ENCODE measurements around the gene MEGF10. TPM values are rescaled to one million over a fixed set of nuclear protein-coding genes. Genes with fewer than 3 reads are reported as not detected.

The MEGF10 gene
- total RNA-seq, 1 experiment from 2014 or later: 0.02 TPM

DNA sequence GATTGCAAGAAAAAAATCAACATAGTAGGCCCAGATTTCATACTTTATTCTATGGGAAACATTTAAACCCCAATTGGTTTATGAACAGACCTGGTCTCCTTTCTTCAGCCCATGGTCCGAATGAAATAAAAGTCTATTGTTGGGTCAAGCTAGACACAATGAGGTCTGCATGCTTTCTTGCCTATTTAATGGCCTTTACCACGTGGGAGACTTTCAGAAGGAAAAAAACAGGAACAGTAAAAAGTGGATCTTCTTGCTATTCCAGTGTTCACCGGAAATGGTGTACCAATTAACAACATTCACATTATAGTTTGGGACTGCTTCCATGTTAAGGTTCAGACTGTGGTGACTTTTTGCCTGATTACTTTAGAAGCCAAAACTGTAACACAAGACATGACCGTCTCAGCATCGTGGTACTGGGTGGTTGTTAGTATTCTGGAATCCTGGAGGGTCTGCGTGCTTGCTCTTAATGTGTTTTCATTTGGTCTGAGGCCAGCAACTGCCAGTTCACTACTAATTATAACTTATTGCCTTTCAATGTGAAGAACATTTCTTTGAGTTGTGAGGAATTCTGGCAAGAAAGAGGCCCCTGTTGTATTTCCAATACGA, 141.5 kb downstream of the MEGF10 start:
- no peak for DNase-seq (ENCODE audit: extremely low read depth, low read depth)

DNA sequence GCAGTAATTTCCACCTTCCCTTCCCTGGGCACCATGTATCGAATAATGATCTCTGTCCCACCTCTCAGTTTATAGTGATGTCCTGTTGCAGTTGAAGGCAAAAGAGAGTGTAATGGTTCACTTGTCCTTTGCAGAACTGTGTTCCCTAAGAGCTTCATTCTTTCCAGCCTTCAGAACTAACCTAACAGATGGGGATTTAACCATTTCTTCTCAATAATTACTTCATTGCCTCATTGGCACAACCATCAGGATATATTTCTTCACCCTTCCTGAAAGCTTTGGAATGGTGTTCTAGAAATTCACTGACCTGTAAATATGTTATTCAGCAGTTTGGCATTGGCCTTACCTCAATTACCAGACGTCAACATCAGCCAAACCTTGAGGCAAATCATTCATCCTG, 142.9 kb downstream of the MEGF10 start:
- no peak for DNase-seq (ENCODE audit: extremely low read depth, low read depth)

GRCh38 chr5:127434588-127434987, 144.0 kb downstream of the MEGF10 start:
- no peak for DNase-seq (ENCODE audit: extremely low read depth, low read depth)

- DNase-seq (ENCODE audit: extremely low read depth, low read depth): no peak
Measured at GRCh38 chr5:127435821-127436220, 145.2 kb downstream of the MEGF10 start.

DNA sequence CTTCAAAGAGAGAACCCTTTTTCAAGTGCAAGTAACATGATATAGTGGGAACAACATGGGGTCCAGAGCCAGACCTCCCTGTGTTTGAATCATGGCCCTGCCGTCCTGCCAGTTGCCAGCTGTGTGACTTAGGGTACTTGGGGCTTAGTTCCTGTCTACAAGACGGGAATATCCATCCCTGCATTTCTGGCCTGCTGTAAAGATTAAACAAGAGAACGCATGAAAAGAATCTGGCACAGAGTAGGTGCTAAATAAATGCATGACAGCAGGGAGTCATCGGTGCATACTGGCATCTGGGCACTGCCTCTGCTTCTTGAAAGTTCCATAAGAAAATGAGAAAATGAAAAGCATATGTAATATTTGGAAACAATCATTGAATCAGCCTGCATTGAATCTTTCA, 149.0 kb downstream of the MEGF10 start:
- no peak for DNase-seq (ENCODE audit: extremely low read depth, low read depth)

DNA sequence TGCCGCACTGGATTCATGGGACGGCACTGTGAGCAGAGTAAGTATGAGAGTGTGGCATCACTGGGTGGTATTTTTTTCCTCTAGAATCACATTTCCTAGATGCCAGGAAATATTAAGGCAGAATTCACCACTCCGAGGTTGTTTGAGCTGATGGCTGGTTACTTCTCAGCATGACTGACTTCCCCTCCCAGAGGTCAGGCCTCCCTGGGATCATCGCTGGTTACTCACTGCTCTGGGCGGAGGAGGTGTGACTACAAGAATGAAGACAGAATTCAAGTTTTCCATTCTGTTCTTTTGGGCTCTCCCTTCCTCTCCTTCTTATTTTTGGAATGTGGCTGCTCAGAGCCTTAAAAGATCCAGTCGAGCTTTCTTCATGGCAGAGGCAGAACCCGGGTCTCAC, 150.2 kb downstream of the MEGF10 start:
- no peak for DNase-seq (ENCODE audit: extremely low read depth, low read depth)

DNA sequence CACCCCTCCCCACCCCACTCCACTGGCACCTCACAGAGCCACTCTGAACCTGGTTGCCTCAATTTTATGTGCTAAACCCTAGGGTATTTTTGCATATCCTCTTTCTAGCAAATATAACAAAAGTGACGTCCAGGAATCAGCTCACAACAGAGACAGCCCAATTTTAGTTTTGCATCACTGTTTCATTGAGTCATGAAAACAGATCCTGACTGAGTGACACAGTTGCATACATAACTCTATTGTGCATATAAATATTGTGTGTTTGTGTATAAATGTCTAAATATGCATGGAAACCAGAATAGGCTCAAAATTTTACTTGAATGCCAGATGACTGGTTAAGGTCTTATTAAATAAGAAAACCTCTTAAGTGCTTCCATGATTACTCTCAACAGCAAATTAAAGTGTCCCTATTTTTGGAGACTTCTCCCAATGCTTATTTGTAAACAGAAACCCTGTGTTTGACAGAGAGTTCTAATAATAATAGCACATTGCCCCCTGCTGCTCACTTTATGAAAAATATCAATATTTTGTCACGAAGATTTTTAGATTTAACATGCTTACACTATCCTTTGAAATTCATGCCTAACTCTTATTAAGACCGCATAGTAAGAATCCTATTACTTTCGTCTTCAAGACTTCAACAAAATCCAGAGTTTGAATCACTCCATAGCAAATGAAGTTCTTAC, 151.3 kb downstream of the MEGF10 start:
- no peak for DNase-seq (ENCODE audit: extremely low read depth, low read depth)

DNA sequence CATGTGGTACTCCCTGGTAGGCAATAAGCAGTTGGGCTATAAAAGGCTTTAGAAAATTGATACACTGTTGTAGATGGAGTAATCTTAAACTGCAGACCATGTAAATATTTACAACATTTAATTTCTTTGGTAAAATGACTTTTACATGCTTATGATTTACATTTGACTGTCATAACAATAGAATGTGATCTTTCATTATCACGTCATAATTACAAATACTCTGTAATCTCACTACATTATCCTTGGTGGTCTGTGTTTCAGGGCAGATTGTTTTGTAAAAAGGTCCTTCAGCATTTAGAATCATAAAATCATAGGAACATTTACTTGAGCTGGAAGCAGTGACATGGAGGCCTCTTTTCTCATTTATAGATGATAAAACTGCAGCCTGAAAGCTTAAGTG, 153.6 kb downstream of the MEGF10 start:
- no peak for DNase-seq (ENCODE audit: extremely low read depth, low read depth)

- no peak for DNase-seq (ENCODE audit: extremely low read depth, low read depth)
Measured at GRCh38 chr5:127445328-127445727, 154.7 kb downstream of the MEGF10 start.

- no peak for DNase-seq (ENCODE audit: extremely low read depth, low read depth)
Measured at GRCh38 chr5:127446626-127447025, 156.0 kb downstream of the MEGF10 start.

DNA sequence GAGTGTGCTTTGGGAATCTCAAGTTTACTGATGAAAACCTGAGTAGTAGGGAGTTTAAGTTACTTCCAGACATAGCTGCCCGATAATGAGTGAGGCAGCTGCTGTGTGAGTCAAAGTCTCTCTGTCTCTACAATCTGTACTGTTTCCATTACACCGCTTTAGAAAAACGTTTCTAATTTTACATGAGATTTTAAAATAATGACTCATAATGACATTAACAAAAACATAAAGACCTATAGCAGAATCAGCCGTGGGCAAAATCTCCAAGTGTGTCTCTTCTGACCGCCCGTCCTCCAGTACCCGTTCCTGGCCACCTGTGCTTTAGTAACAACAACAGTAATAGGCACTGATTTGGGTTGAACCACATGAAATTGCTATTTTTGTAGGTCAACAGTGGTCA, 157.2 kb downstream of the MEGF10 start:
- no peak for DNase-seq (ENCODE audit: extremely low read depth, low read depth)

GRCh38 chr5:127450046-127450445, 159.4 kb downstream of the MEGF10 start:
- DNase-seq (ENCODE audit: extremely low read depth, low read depth): no peak

GRCh38 chr5:127451096-127451495, 160.5 kb downstream of the MEGF10 start:
- DNase-seq (ENCODE audit: extremely low read depth, low read depth): no peak

GRCh38 chr5:127452626-127453025, 162.0 kb downstream of the MEGF10 start:
- DNase-seq (ENCODE audit: extremely low read depth, low read depth): no peak

DNA sequence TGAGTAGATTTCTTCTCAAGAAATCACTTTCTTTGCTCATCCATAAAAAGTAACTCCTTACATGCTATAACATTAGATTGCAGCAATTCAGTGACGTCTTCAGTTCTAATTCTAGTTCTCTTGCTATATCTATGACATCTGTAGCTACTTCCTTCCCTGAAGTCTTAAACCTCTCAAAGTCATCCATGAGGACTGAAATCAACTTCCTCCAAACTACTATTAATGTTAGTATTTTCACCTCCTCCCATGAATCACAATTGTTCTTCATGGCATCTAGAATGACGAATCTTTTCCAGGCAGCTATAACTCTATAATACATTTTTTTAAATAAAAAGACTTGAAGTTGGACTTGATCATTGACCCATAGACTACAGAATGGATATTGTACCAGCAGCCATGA, 180.6 kb downstream of the MEGF10 start:
- no peak for DNase-seq (ENCODE audit: extremely low read depth, low read depth)

DNA sequence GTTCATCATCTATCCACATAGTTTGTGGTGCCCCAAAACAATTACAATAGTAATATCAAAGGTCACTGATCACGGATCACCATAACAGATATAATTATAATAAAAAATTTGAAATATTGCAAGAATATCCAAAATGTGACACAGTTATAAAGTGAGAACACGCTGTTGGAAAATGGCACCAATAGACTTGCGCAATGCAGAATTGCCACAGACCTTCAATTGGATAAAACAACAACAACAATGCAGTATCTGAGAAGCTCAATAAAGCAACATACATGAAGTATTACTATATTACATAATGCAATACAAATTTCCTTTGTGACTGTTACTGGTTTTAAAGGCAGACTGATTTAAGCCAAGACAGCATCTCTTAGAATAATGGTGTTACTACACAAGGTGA, 182.1 kb downstream of the MEGF10 start:
- DNase-seq (ENCODE audit: extremely low read depth, low read depth): no peak

DNA sequence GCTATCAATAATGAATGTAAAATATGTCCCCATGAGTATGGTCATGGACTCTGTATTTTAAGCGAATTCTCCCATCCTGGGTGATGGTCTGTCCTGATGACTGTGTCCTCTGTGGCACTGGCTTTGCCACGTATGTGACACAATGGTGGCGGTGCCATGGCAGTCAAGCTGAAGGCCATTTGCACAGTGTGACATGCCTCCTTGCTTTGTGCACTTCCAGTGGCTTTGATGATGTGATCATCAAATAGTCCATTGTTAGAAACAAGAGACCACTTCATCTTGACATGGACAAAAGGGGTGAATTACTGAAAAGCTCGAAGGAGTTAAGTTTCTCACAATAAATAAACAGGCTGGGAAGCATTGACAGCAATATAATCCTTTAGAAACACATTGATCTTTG, 195.9 kb downstream of the MEGF10 start:
- DNase-seq (ENCODE audit: extremely low read depth, low read depth): no peak

DNA sequence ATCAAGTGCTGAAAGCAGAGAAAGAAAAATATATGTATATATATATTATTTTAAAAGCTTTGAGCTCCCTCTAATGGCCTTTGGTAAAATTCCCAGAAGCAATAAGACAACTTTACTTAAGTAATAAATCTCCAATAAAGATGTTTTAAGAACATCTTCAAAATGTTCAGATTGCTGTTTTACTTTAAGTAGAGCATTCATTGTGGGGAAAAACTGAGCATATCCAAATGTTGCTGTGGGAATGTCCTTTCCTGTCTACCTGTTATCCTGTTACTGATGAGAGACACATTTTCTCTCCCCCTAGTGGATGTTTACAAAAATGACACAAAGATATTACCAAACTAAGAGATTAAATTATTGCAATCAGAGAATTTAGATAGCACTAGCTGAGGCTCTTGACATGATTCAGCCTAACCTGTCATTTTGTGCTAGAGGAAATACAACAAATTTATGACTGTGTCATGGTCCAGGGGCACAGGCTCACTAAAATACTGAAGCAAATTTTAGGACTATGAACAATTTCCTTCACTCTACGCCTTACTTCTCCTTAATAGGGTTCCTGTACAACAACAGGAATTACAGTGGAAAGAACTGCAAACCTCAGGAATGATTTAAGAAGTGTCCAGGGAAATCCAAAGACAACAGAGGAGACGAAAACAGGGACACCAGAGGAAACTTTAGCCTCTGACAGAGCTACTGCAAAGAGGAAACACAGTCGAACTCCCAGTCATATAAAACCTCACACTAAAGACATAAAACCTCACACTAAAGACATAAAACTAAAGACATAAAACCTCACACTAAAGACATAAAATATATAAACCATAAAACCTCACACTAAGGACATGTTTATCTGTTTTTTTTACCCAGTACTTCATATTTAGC, 202.5 kb downstream of the MEGF10 start:
- peak; percentile 53 for DNase-seq (ENCODE audit: extremely low read depth, low read depth)

DNA sequence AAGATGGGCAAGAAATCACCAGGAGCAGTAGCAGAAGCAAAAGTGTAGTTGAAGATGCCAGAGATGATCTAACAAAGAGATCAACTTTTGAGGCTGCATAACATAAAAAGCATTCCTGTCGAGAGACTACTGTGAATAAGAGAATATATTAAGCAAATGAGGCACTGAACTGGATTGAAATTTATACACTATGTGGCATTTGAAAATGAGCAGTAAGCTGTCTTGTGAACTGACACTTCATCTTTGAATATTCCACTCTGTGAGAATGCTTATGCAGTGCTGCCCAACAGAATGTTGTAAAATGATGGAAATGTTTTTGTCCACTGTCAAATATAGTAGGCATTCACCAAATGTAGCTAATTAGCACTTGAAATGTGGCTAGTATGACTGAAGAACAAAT, 208.0 kb downstream of the MEGF10 start:
- DNase-seq (ENCODE audit: extremely low read depth, low read depth): no peak

DNA sequence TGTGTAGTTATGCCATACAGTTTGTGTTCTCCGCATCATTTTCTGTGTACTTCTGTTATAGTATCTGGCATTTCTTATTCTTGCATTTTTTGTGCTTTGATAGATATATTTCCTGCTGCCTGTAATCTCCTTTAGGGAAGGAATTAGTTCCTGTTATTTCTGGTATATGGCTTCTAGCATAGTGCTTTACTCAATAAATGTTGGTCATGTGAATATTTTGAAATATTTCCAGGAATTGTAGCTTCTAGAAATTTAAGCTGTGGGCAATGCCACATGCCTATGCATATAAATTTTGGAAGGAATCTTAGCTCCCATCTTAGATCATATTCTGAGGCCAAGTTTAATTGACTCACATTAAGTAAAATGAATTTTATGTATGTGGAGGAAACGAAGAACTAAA, 215.3 kb downstream of the MEGF10 start:
- no peak for DNase-seq (ENCODE audit: extremely low read depth, low read depth)

GRCh38 chr5:127506616-127507015, 216.0 kb downstream of the MEGF10 start:
- no peak for DNase-seq (ENCODE audit: extremely low read depth, low read depth)

All from NCI-H460 (cell line).